ENCODE results near the gene OR2A7. TPM values are rescaled to one million over a fixed set of nuclear protein-coding genes. Genes with fewer than 3 reads are reported as not detected.

OR2A7 gene, protein sequence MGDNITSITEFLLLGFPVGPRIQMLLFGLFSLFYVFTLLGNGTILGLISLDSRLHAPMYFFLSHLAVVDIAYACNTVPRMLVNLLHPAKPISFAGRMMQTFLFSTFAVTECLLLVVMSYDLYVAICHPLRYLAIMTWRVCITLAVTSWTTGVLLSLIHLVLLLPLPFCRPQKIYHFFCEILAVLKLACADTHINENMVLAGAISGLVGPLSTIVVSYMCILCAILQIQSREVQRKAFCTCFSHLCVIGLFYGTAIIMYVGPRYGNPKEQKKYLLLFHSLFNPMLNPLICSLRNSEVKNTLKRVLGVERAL
- total RNA-seq, result 0.20 and 1.3 TPM in 2 replicates

DNA sequence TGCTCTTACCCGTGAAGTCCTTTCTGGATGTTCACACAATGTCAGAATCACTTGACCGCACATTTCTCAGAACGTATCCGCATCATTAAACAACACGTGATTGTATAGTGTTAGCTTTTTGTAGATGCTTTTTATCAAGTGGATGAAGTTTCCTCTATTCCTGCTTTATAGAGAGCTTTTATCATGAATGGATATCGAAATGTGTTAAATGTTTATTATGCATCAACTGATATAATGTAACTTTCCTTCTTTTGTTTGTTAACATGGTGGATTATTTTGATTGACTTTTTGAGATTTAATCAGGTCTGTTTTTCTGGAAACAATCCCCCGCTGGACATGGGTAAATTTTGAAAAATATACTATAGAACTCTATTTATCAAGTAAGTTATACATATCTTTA lies at the start of gene OR2A7:
TSS of gene OR2A7 (minus strand) at position 101 of the 400 bp plus-strand sequence. CDS start 5,164 bp downstream, outside the sequence.

DNA sequence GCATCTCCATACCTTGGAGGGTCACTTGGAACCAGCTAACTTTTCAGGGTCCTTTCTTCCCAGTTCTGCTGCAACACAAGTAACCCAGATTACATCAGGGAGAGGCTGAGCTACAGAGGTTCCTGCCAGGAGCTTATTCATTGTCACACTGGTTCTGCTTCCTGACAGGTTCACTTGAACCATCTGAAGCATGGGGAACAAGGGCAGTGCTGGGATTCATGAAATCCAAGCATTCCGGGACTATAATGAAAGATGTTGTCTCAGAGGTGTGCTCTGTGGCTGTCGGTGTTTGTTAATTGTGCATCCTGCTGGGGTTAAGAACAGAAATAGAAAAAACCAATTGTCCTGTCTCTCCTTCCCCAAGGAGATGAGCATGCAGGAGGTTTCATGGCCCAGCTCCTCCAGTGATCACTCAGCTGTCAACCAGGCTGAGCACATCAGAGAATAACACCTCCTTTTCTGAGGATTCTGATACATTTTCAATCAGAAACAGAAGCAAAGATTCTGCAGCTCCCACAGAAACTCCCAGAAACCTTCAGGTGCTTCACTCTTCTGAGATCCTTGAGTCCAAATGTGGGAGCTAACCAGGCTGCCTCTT lies 47.4 kb upstream of the OR2A7 start, which contains the start of gene OR2A1:
TSS of gene OR2A1 (plus strand) at position 548 of the 598 bp plus-strand sequence. CDS start 5,706 bp downstream, outside the sequence.

DNA sequence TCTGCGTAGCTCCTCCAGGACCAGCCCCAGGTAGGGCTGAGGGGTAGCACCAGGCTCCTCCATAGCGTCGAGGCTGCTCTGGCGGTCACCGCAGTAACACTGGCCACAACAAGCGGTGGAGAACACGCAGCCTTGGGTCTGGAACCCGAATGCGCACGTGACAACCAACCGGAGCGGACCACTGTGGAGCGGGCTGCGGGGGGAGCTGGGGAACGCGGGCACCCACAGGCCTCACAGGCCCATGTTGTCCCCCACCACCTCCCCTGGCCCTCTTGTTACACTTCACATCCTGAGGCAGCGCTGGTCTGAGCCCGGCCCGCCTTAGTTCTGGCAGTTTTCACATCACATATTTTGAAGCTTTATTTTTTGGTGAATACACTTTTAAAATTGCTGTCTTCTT lies 4.6 kb upstream of the OR2A7 start, which contains the start of gene CTAGE8:
TSS of gene CTAGE8 (minus strand) at position 101 of the 400 bp plus-strand sequence. CDS start at position 63, 38 bp downstream.

DNA sequence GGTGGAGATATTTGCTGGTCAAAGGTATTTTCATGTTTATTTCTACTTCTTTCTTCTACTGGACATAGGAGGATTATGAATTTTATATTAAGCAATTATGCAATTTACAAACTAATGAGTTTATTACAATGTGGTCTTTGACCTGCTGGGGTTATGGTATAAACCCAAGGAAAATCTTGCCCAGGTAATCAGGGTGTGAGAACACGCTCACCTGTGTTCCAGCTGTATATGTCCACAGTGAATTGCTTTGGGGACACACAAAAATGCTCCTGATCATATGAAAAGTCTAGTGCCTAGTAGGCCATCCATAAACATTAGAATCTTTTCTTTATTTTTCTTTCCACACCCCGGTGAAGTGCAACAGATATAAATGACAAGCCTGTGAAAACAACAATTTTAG lies 25.2 kb downstream of the OR2A7 start, which contains the start of gene OR2A42:
TSS of gene OR2A42 (minus strand) at position 241 of the 400 bp plus-strand sequence. CDS start 6,762 bp downstream, outside the sequence.

Other genes starting within 250 kb of the OR2A7 start
- gene OR2A5, start 215.8 kb downstream of the OR2A7 start, total RNA-seq, result not detected in 2 replicates
- gene OR2A25, start 195.0 kb downstream of the OR2A7 start, total RNA-seq, result not detected in 2 replicates
- not detected in 2 replicates for gene OR2A12, start 178.5 kb downstream of the OR2A7 start, total RNA-seq
- gene OR2A2, start 155.2 kb downstream of the OR2A7 start, total RNA-seq, result not detected in 2 replicates
- gene OR2A14, start 141.6 kb downstream of the OR2A7 start, total RNA-seq, result not detected in 2 replicates
- 0.44 TPM in 1 of 2 replicates, not detected in the other for gene CTAGE4, start 81.3 kb downstream of the OR2A7 start, total RNA-seq
- gene ARHGEF35, start 69.0 kb downstream of the OR2A7 start, total RNA-seq, result 1.7 and 2.9 TPM in 2 replicates
- 0.12 TPM in 1 of 2 replicates, not detected in the other for gene OR2A42, start 25.2 kb downstream of the OR2A7 start, total RNA-seq
- 0.10 TPM in 1 of 2 replicates, not detected in the other for gene CTAGE8, start 4.5 kb upstream of the OR2A7 start, total RNA-seq
- 0.05 TPM in 1 of 2 replicates, not detected in the other for gene OR2A1, start 47.6 kb upstream of the OR2A7 start, total RNA-seq
- 2.2 and 2.8 TPM in 2 replicates for gene ARHGEF5, start 90.6 kb upstream of the OR2A7 start, total RNA-seq
- gene NOBOX, start 138.9 kb upstream of the OR2A7 start, total RNA-seq, result not detected in 2 replicates